DMS 273 treated with DMSO at 0.1 percent for 48 hours (cell line): ENCODE data around the gene ARRDC2.
"Not testable (repeated sequence)": the region's sequence is repeated elsewhere in the genome, so short reads cannot be mapped to it uniquely, and the experiment has no call there.

Experiments used
- DNase-seq: peaks from one replicate; lab custom pipeline; 2025; lab: John Stamatoyannopoulos, UW

Gene ARRDC2

GRCh38 chr19:18016209-18016910, 8.4 kb downstream of the ARRDC2 start:
- no peak for DNase-seq

GRCh38 chr19:18017275-18018083, 9.5 kb downstream of the ARRDC2 start:
- DNase-seq: no peak

- no peak for DNase-seq
Measured at GRCh38 chr19:18020212-18021085, 12.5 kb downstream of the ARRDC2 start.

- no peak for DNase-seq
Measured at GRCh38 chr19:18021121-18021755, 13.3 kb downstream of the ARRDC2 start.

GRCh38 chr19:18023622-18024251, 15.8 kb downstream of the ARRDC2 start:
- no peak for DNase-seq

GRCh38 chr19:18027151-18027550, 19.2 kb downstream of the ARRDC2 start:
- no peak for DNase-seq

GRCh38 chr19:18029617-18030338, 21.8 kb downstream of the ARRDC2 start:
- DNase-seq: peak; percentile 92

- not testable (repeated sequence) for DNase-seq
Measured at GRCh38 chr19:18031401-18031800, 23.4 kb downstream of the ARRDC2 start.

- not testable (repeated sequence) for DNase-seq
Measured at GRCh38 chr19:18032102-18032501, 24.1 kb downstream of the ARRDC2 start.

- DNase-seq: no peak
Measured at GRCh38 chr19:18041054-18041453, 33.1 kb downstream of the ARRDC2 start.

GRCh38 chr19:18043676-18044075, 35.7 kb downstream of the ARRDC2 start:
- DNase-seq: no peak

GRCh38 chr19:18044825-18045304, 36.9 kb downstream of the ARRDC2 start:
- peak; percentile 98 for DNase-seq

- no peak for DNase-seq
Measured at GRCh38 chr19:18045307-18046050, 37.5 kb downstream of the ARRDC2 start.

GRCh38 chr19:18046059-18046718, 38.2 kb downstream of the ARRDC2 start:
- DNase-seq: no peak

- DNase-seq: no peak
Measured at GRCh38 chr19:18049385-18049784, 41.4 kb downstream of the ARRDC2 start.

- no peak for DNase-seq
Measured at GRCh38 chr19:18051887-18052286, 43.9 kb downstream of the ARRDC2 start.

- no peak for DNase-seq
Measured at GRCh38 chr19:18053576-18054219, 45.7 kb downstream of the ARRDC2 start.

- no peak for DNase-seq
Measured at GRCh38 chr19:18055967-18056366, 48.0 kb downstream of the ARRDC2 start.

GRCh38 chr19:18057557-18057956, 49.6 kb downstream of the ARRDC2 start:
- DNase-seq: no peak
